Measurements from ENCODE around the gene RBFOX2. TPM values are rescaled to one million over a fixed set of nuclear protein-coding genes. Genes with fewer than 3 reads are reported as not detected.

The RBFOX2 gene
- total and polyA plus RNA-seq, 2 of the 13 experiments (the other 11 are each of a cell fraction or from before 2014, with no cell fraction given): 37.3 to 40.4 TPM

GRCh38 chr22:35824256-35824655 is 204.4 kb downstream of the RBFOX2 start (continued):
- peak in 1 of 2 experiments; percentile 96; a peak in 2 of 4 replicates for TF ChIP-seq ATF4 (CRISPR knock-in tag; IDR thresholded peaks at IDR 0.05)
- TF ChIP-seq, protein P1, sequence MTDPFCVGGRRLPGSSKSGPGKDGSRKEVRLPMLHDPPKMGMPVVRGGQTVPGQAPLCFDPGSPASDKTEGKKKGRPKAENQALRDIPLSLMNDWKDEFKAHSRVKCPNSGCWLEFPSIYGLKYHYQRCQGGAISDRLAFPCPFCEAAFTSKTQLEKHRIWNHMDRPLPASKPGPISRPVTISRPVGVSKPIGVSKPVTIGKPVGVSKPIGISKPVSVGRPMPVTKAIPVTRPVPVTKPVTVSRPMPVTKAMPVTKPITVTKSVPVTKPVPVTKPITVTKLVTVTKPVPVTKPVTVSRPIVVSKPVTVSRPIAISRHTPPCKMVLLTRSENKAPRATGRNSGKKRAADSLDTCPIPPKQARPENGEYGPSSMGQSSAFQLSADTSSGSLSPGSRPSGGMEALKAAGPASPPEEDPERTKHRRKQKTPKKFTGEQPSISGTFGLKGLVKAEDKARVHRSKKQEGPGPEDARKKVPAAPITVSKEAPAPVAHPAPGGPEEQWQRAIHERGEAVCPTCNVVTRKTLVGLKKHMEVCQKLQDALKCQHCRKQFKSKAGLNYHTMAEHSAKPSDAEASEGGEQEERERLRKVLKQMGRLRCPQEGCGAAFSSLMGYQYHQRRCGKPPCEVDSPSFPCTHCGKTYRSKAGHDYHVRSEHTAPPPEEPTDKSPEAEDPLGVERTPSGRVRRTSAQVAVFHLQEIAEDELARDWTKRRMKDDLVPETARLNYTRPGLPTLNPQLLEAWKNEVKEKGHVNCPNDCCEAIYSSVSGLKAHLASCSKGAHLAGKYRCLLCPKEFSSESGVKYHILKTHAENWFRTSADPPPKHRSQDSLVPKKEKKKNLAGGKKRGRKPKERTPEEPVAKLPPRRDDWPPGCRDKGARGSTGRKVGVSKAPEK (CRISPR knock-in tag; IDR thresholded peaks at IDR 0.05; ENCODE audit: borderline replicate concordance): no peak
- no peak for TF ChIP-seq ZBTB39 (CRISPR knock-in tag; IDR thresholded peaks at IDR 0.05)
- no peak for TF ChIP-seq KAT7 (CRISPR knock-in tag; IDR thresholded peaks at IDR 0.05; ENCODE audit: borderline replicate concordance)
- no peak for TF ChIP-seq ZNF775 (CRISPR knock-in tag; IDR thresholded peaks at IDR 0.05; ENCODE audit: borderline replicate concordance)
- no peak for TF ChIP-seq ZNF558 (CRISPR knock-in tag; IDR thresholded peaks at IDR 0.05; ENCODE audit: borderline replicate concordance)
- TF ChIP-seq, protein P2, sequence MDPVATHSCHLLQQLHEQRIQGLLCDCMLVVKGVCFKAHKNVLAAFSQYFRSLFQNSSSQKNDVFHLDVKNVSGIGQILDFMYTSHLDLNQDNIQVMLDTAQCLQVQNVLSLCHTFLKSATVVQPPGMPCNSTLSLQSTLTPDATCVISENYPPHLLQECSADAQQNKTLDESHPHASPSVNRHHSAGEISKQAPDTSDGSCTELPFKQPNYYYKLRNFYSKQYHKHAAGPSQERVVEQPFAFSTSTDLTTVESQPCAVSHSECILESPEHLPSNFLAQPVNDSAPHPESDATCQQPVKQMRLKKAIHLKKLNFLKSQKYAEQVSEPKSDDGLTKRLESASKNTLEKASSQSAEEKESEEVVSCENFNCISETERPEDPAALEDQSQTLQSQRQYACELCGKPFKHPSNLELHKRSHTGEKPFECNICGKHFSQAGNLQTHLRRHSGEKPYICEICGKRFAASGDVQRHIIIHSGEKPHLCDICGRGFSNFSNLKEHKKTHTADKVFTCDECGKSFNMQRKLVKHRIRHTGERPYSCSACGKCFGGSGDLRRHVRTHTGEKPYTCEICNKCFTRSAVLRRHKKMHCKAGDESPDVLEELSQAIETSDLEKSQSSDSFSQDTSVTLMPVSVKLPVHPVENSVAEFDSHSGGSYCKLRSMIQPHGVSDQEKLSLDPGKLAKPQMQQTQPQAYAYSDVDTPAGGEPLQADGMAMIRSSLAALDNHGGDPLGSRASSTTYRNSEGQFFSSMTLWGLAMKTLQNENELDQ (CRISPR knock-in tag; IDR thresholded peaks at IDR 0.05; ENCODE audit: borderline replicate concordance): no peak
- no peak for TF ChIP-seq TOE1 (CRISPR knock-in tag; IDR thresholded peaks at IDR 0.05)
- peak; percentile 24; the same call in 1 of the 2 replicates for TF ChIP-seq ETV5 (CRISPR knock-in tag; IDR thresholded peaks at IDR 0.05; ENCODE audit: borderline replicate concordance)
- no peak for TF ChIP-seq ZSCAN31 (CRISPR knock-in tag; IDR thresholded peaks at IDR 0.05; ENCODE audit: low read depth)
- TF ChIP-seq ZNF331 (CRISPR knock-in tag; IDR thresholded peaks at IDR 0.05): peak; percentile 61; the same call in 1 of the 2 replicates
- no peak for TF ChIP-seq ZFAT (CRISPR knock-in tag; conservative IDR thresholded peaks at IDR 0.05)
- TF ChIP-seq, protein P3, sequence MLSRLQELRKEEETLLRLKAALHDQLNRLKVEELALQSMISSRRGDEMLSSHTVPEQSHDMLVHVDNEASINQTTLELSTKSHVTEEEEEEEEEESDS (CRISPR knock-in tag; IDR thresholded peaks at IDR 0.05; ENCODE audit: borderline replicate concordance): no peak
- no peak for TF ChIP-seq MED8 (CRISPR knock-in tag; IDR thresholded peaks at IDR 0.05; ENCODE audit: insufficient replicate concordance)
- TF ChIP-seq MIXL1 (CRISPR knock-in tag; IDR thresholded peaks at IDR 0.05): peak; percentile 98
- TF ChIP-seq ZBTB21 (CRISPR knock-in tag; IDR thresholded peaks at IDR 0.05): no peak
- no peak for TF ChIP-seq NAIF1 (CRISPR knock-in tag; IDR thresholded peaks at IDR 0.05; ENCODE audit: borderline replicate concordance)
- no peak for TF ChIP-seq SKI (IDR thresholded peaks at IDR 0.05; ENCODE audit: partially characterized antibody)
- no peak for TF ChIP-seq ZNF160 (CRISPR knock-in tag; IDR thresholded peaks at IDR 0.05)
- no peak for TF ChIP-seq IKZF1 (IDR thresholded peaks at IDR 0.05)
- no peak for TF ChIP-seq ARID2 (CRISPR knock-in tag; IDR thresholded peaks at IDR 0.05; ENCODE audit: borderline replicate concordance)
- TF ChIP-seq ZFP36L2 (CRISPR knock-in tag; IDR thresholded peaks at IDR 0.05): no peak
- TF ChIP-seq NRL (CRISPR knock-in tag; IDR thresholded peaks at IDR 0.05; ENCODE audit: borderline replicate concordance): no peak
